ENCODE data around the gene GP1BB. TPM values are rescaled to one million over a fixed set of nuclear protein-coding genes. Genes with fewer than 3 reads are reported as not detected.

The GP1BB gene
- total and polyA plus RNA-seq, 10 of the 15 experiments (the other 5 are each of a cell fraction or from before 2014, with no cell fraction given) = 0.05 to 0.28 (median 0.28) TPM; not detected in 7

DNA sequence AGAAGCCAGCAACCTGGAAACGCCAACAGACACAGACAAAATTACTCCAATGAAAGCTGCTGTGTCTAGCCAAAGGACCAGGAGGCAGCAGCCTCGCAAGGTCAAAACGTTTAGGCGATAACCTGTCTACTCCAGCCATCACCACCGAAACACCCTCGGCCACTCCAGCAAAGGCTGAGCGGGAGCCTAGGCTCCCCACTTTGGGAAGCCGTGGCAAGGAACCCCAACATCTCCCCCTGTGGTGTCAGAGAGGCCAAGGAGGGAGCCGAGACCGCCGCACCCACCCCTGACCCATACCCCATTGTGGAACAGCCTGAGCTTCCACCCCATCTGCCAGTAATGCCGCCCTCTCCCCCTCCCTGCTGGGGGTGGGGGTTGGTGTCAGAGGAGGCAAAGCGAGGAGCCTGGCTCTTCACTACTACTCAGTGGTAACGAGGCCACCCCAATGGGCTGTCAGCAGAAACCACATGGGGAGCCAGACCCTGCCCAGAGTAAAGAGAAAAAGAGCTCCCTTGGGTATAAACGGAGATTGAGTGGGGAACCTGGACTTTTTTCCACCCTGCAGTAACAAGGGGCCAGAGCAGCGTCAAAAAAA, 43.0 kb upstream of the GP1BB start:
- 57% methylated on average over 16 of the region's 16 CpGs for WGBS (ENCODE audit: insufficient coverage, insufficient replicate concordance, low lambda C conversion rate, missing lambda C conversion rate)
- Histone ChIP-seq H3K4me2 (ENCODE audit: control insufficient read depth, insufficient read depth) (no peak overlapping the region), H4K20me1 (ENCODE audit: control insufficient read depth, insufficient read depth) (no peaks in the 10 kb centered on the region), H3K4me3 (no peak overlapping the region), H2AFZ (ENCODE audit: control insufficient read depth, low read depth, low read length) (no peak overlapping the region), H3K27me3 (replicated peaks in 1 of 2; ENCODE audit: control insufficient read depth in 2 of 2, insufficient read depth in 2 of 2, low read length in 1 of 2) (no peaks in the 10 kb centered on the region), H3K36me3 (ENCODE audit: control insufficient read depth in 2 of 2, insufficient read depth in 2 of 2, low read length in 1 of 2) (no peaks in the 10 kb centered on the region), H3K4me1 (ENCODE audit: control insufficient read depth, insufficient read depth, low read length) (no peaks in the 10 kb centered on the region), H3K27ac (ENCODE audit: control insufficient read depth, insufficient read depth) (no peak overlapping the region), H3K9ac (ENCODE audit: control insufficient read depth, insufficient read depth, low read length) (no peak overlapping the region), H3K79me2 (ENCODE audit: control insufficient read depth, insufficient read depth, low read length) (no peaks in the 10 kb centered on the region), H3K9me3 (replicated peaks; ENCODE audit: control insufficient read depth, insufficient read depth, low read length) (no peaks in the 10 kb centered on the region)
- DNase-seq (ENCODE audit: low read depth, low spot score) = no peak
- no peak for FAIRE-seq
- ChIA-PET SMC1A (ENCODE audit: uncharacterized antibody, unreplicated experiment) (no interaction called here), CTCF (interaction anchor here (0.7 to 1.5 kb wide), 6 partner anchors 12 to 230 kb away, joined by 3 to 5 read pairs (median 3); no protein-coding TSS in a partner anchor), POLR2A (no interaction called here), RAD21 (ENCODE audit: unreplicated experiment) (interaction anchor here (1.2 kb wide), 1 partner anchor 201 kb away, joined by 3 read pairs; the partner anchor contains the start of genes CDC45 and UFD1)
- ATAC-seq = no peak
- in situ Hi-C loops (cut with MboI) (no loop called here), intact Hi-C loops (cut with micrococcal nuclease; ENCODE audit: unreplicated experiment) (no loop called here)
- no TSS peak for BruUV-seq (replicated peaks)
- TF ChIP-seq RELA (IDR thresholded peaks at IDR 0.05; ENCODE audit: borderline replicate concordance, partially characterized antibody) (no peak), FOXM1 (IDR thresholded peaks at IDR 0.05; ENCODE audit: low read depth, low read length) (no peak), SPI1 (IDR thresholded peaks at IDR 0.05; ENCODE audit: borderline replicate concordance, insufficient read depth, low read depth, low read length) (no peak), BCL11A (IDR thresholded peaks at IDR 0.05; ENCODE audit: low read depth, low read length) (no peak), HDAC2 (IDR thresholded peaks at IDR 0.05) (no peak), BRCA1 (IDR thresholded peaks at IDR 0.05; ENCODE audit: low read depth, low read length) (no peak), GATAD2B (conservative IDR thresholded peaks at IDR 0.05; ENCODE audit: low read depth) (no peak), CHD4 (IDR thresholded peaks at IDR 0.05) (no peak), MEF2A (IDR thresholded peaks at IDR 0.05; ENCODE audit: insufficient read depth, low read depth, low read length) (no peak), SIN3A (IDR thresholded peaks at IDR 0.05; ENCODE audit: low read depth, low read length) (no peak), RAD21 (IDR thresholded peaks at IDR 0.05; ENCODE audit: insufficient read depth, low read depth, low read length) (no peak), HDGF (IDR thresholded peaks at IDR 0.05) (no peak), TCF3 (IDR thresholded peaks at IDR 0.05; ENCODE audit: borderline replicate concordance, insufficient read depth, low read depth, low read length) (no peak), CEBPB (IDR thresholded peaks at IDR 0.05; ENCODE audit: borderline replicate concordance in 1 of 2, low read depth in 2 of 2, low read length in 2 of 2) (no peak)
- TF ChIP-seq, protein P1, sequence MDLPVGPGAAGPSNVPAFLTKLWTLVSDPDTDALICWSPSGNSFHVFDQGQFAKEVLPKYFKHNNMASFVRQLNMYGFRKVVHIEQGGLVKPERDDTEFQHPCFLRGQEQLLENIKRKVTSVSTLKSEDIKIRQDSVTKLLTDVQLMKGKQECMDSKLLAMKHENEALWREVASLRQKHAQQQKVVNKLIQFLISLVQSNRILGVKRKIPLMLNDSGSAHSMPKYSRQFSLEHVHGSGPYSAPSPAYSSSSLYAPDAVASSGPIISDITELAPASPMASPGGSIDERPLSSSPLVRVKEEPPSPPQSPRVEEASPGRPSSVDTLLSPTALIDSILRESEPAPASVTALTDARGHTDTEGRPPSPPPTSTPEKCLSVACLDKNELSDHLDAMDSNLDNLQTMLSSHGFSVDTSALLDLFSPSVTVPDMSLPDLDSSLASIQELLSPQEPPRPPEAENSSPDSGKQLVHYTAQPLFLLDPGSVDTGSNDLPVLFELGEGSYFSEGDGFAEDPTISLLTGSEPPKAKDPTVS (IDR thresholded peaks at IDR 0.05; ENCODE audit: low read depth, low read length) = no peak
- TF ChIP-seq, protein P2, sequence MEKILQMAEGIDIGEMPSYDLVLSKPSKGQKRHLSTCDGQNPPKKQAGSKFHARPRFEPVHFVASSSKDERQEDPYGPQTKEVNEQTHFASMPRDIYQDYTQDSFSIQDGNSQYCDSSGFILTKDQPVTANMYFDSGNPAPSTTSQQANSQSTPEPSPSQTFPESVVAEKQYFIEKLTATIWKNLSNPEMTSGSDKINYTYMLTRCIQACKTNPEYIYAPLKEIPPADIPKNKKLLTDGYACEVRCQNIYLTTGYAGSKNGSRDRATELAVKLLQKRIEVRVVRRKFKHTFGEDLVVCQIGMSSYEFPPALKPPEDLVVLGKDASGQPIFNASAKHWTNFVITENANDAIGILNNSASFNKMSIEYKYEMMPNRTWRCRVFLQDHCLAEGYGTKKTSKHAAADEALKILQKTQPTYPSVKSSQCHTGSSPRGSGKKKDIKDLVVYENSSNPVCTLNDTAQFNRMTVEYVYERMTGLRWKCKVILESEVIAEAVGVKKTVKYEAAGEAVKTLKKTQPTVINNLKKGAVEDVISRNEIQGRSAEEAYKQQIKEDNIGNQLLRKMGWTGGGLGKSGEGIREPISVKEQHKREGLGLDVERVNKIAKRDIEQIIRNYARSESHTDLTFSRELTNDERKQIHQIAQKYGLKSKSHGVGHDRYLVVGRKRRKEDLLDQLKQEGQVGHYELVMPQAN (conservative IDR thresholded peaks at IDR 0.05) = no peak
- TF ChIP-seq, protein P3, sequence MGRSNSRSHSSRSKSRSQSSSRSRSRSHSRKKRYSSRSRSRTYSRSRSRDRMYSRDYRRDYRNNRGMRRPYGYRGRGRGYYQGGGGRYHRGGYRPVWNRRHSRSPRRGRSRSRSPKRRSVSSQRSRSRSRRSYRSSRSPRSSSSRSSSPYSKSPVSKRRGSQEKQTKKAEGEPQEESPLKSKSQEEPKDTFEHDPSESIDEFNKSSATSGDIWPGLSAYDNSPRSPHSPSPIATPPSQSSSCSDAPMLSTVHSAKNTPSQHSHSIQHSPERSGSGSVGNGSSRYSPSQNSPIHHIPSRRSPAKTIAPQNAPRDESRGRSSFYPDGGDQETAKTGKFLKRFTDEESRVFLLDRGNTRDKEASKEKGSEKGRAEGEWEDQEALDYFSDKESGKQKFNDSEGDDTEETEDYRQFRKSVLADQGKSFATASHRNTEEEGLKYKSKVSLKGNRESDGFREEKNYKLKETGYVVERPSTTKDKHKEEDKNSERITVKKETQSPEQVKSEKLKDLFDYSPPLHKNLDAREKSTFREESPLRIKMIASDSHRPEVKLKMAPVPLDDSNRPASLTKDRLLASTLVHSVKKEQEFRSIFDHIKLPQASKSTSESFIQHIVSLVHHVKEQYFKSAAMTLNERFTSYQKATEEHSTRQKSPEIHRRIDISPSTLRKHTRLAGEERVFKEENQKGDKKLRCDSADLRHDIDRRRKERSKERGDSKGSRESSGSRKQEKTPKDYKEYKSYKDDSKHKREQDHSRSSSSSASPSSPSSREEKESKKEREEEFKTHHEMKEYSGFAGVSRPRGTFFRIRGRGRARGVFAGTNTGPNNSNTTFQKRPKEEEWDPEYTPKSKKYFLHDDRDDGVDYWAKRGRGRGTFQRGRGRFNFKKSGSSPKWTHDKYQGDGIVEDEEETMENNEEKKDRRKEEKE (IDR thresholded peaks at IDR 0.05) = no peak
- TF ChIP-seq, protein P4, sequence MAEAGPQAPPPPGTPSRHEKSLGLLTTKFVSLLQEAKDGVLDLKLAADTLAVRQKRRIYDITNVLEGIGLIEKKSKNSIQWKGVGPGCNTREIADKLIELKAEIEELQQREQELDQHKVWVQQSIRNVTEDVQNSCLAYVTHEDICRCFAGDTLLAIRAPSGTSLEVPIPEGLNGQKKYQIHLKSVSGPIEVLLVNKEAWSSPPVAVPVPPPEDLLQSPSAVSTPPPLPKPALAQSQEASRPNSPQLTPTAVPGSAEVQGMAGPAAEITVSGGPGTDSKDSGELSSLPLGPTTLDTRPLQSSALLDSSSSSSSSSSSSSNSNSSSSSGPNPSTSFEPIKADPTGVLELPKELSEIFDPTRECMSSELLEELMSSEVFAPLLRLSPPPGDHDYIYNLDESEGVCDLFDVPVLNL (IDR thresholded peaks at IDR 0.05; ENCODE audit: low read depth, low read length) = no peak
